ENCODE data around the gene TSC22D4. TPM values are rescaled to one million over a fixed set of nuclear protein-coding genes. Genes with fewer than 3 reads are reported as not detected.

Gene TSC22D4
- polyA plus RNA-seq, 2 of the 4 experiments (the other 2 are of a cell fraction), result 7.9 to 28.9 TPM

DNA sequence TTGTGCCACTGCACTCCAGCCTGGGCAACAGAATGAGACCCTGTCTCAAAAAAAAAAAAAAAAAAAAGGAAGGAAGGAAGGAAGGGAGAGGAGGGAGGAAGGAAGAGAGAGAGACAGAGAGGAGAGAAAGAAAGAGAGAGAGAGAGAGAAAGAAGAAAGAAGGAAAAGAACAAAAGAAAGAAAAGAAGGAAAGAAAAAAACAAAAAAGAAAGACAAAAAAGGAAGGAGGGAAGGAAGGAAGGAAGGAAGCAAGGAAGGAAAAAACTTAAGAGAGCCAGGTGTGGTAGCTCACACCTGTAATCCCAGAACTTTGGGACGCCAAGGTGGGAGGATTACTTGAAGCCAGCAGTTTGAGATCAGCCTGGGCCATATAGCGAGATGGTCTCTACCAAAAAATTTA is 14.2 kb downstream of the TSC22D4 start:
- Histone ChIP-seq H3K27ac (no peak overlapping the region), H3K4me1 (peaks cover 5% of the 10 kb centered on the region; the same call in 2 of the 3 replicates), H3K4me2 (no peak overlapping the region), H3K9me3 (no peaks in the 10 kb centered on the region), H3K4me3 (no peak overlapping the region)
- ChIA-PET POLR2A (interaction anchor here (1.0 kb wide), 1 partner anchor 36 kb away, joined by 6 read pairs; the partner anchor contains the start of genes MEPCE and ZCWPW1), CTCF (interaction anchor here (0.8 to 11.9 kb wide), 9 partner anchors 12 to 241 kb away, joined by 3 to 273 read pairs (median 5); partner anchors contain the start of genes NYAP1, POP7 and TSC22D4)
- no peak for ATAC-seq
- 87% methylated on average over 2 of the region's 2 CpGs for WGBS (ENCODE audit: missing lambda C conversion rate)
- FAIRE-seq, result no peak
- TF ChIP-seq PHF8 (IDR thresholded peaks at IDR 0.05; ENCODE audit: borderline replicate concordance, low read depth), result no peak
- TF ChIP-seq RFX5 (IDR thresholded peaks at IDR 0.05), result no peak
- no peak for TF ChIP-seq SREBF2 (IDR thresholded peaks at IDR 0.05)
- no peak for TF ChIP-seq RCOR1 (IDR thresholded peaks at IDR 0.05; ENCODE audit: low read depth, low read length)
- TF ChIP-seq, protein P1, sequence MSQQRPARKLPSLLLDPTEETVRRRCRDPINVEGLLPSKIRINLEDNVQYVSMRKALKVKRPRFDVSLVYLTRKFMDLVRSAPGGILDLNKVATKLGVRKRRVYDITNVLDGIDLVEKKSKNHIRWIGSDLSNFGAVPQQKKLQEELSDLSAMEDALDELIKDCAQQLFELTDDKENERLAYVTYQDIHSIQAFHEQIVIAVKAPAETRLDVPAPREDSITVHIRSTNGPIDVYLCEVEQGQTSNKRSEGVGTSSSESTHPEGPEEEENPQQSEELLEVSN (IDR thresholded peaks at IDR 0.05; ENCODE audit: borderline replicate concordance, low read depth), result no peak
- TF ChIP-seq KDM5A (IDR thresholded peaks at IDR 0.05), result no peak
- no peak for TF ChIP-seq FOSL2 (IDR thresholded peaks at IDR 0.05)
- no peak for TF ChIP-seq FOSL2 (CRISPR knock-in tag; IDR thresholded peaks at IDR 0.05)
- DNase-seq (ENCODE audit: low read depth in 1 of 2, low spot score in 1 of 2), result no peak

DNA sequence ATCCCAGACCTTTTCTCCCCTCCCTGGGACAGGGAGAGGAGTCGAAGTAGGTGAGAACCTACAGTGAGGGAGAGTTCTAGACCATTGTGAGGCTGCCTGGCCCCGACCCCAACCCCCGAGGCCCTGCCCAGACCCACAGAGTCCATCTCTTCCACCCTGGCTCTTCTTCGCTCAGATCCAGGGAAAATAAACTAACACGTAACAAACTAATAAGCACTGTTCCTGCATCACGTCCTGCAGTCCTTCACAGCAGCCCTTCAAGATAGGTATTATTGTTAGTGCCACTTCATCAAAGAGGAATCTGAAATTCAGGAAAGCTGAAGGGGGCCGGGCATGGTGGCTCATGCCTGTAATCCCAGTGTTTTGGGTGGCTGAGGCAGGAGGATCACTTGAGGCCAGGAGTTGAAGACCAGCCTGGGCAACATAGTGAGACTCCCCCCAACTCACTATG is 14.8 kb downstream of the TSC22D4 start, which contains the start of gene SPACDR:
Gene SPACDR, minus strand, starts transcription at position 51 of the 451 bp plus-strand sequence. CDS start 235 bp downstream, outside the sequence.
- CTCF ChIA-PET, result interaction anchor here (1.0 to 11.9 kb wide), 5 partner anchors 12 to 241 kb away, joined by 3 to 273 read pairs (median 56); partner anchors contain the start of genes NYAP1, POP7 and TSC22D4
- TF ChIP-seq, protein P2, sequence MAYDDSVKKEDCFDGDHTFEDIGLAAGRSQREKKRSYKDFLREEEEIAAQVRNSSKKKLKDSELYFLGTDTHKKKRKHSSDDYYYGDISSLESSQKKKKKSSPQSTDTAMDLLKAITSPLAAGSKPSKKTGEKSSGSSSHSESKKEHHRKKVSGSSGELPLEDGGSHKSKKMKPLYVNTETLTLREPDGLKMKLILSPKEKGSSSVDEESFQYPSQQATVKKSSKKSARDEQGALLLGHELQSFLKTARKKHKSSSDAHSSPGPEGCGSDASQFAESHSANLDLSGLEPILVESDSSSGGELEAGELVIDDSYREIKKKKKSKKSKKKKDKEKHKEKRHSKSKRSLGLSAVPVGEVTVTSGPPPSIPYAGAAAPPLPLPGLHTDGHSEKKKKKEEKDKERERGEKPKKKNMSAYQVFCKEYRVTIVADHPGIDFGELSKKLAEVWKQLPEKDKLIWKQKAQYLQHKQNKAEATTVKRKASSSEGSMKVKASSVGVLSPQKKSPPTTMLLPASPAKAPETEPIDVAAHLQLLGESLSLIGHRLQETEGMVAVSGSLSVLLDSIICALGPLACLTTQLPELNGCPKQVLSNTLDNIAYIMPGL (CRISPR knock-in tag; IDR thresholded peaks at IDR 0.05; ENCODE audit: borderline replicate concordance), result no peak
- TF ChIP-seq ZFP36 (IDR thresholded peaks at IDR 0.05; ENCODE audit: borderline replicate concordance, partially characterized antibody) (no peak), POLR2AphosphoS2 (conservative IDR thresholded peaks at IDR 0.05; ENCODE audit: low read length) (no peak), RARB (CRISPR knock-in tag; IDR thresholded peaks at IDR 0.05) (no peak), MYC (IDR thresholded peaks at IDR 0.05; ENCODE audit: borderline replicate concordance, low read length) (no peak), CBX2 (IDR thresholded peaks at IDR 0.05; ENCODE audit: borderline replicate concordance, low read depth) (no peak)
- TF ChIP-seq, protein P3, sequence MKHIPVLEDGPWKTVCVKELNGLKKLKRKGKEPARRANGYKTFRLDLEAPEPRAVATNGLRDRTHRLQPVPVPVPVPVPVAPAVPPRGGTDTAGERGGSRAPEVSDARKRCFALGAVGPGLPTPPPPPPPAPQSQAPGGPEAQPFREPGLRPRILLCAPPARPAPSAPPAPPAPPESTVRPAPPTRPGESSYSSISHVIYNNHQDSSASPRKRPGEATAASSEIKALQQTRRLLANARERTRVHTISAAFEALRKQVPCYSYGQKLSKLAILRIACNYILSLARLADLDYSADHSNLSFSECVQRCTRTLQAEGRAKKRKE (CRISPR knock-in tag; IDR thresholded peaks at IDR 0.05; ENCODE audit: low read depth), result no peak
- TF ChIP-seq, protein P4, sequence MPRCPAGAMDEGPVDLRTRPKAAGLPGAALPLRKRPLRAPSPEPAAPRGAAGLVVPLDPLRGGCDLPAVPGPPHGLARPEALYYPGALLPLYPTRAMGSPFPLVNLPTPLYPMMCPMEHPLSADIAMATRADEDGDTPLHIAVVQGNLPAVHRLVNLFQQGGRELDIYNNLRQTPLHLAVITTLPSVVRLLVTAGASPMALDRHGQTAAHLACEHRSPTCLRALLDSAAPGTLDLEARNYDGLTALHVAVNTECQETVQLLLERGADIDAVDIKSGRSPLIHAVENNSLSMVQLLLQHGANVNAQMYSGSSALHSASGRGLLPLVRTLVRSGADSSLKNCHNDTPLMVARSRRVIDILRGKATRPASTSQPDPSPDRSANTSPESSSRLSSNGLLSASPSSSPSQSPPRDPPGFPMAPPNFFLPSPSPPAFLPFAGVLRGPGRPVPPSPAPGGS (IDR thresholded peaks at IDR 0.05), result no peak
- Histone ChIP-seq H3K4me3 (no peak within 1 kb of the TSS), H3K9me3 (no peaks in the 10 kb centered on the region), H3K4me2 (no peak within 1 kb of the TSS), H3K4me1 (peaks cover 5% of the 10 kb centered on the region; the same call in 2 of the 3 replicates), H3K27ac (no peak within 1 kb of the TSS)
- 60% methylated on average over 7 of the region's 7 CpGs for WGBS (ENCODE audit: missing lambda C conversion rate)
- POLR2A ChIA-PET, result interaction anchor here (0.6 kb wide), 1 partner anchor 155 kb away, joined by 3 read pairs; no protein-coding TSS in a partner anchor
- ATAC-seq, result no peak
- no peak for DNase-seq (ENCODE audit: low read depth in 1 of 2, low spot score in 1 of 2)
- FAIRE-seq, result no peak

DNA sequence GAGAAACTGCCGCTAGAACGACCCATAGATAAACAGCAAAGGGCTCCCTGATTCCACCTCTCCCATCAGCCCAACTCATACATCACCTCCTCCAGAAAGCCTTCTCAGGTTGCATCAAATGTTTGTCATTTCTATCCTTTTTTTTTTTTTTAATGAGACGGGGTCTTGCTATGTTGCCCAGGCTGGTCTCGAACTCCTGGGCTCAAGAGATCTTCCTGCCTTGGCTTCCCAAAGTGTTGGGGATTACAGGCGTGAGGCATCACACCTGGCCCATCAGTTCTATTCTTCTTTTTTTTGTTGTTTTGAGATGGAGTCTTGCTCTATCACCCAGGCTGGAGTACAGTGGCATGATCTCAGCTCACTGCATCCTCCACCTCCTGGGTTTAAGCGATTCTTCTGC is 22.0 kb downstream of the TSC22D4 start:
- DNase-seq (ENCODE audit: low read depth in 1 of 2, low spot score in 1 of 2), result no peak
- no peak overlapping the region for H3K4me2 ChIP-seq
- TF ChIP-seq TP53 (CRISPR knock-in tag; IDR thresholded peaks at IDR 0.05), result no peak
- no peak for TF ChIP-seq MAZ (IDR thresholded peaks at IDR 0.05; ENCODE audit: borderline replicate concordance, low read depth, low read length)
- no peak for TF ChIP-seq ESRRA (IDR thresholded peaks at IDR 0.05; ENCODE audit: borderline replicate concordance, low read length)
- no peak for TF ChIP-seq BHLHE40 (IDR thresholded peaks at IDR 0.05; ENCODE audit: low read depth, low read length)
- TF ChIP-seq RNF2 (IDR thresholded peaks at IDR 0.05; ENCODE audit: borderline replicate concordance, low read depth), result no peak
- TF ChIP-seq MYC (IDR thresholded peaks at IDR 0.05; ENCODE audit: borderline replicate concordance, low read length), result no peak
- TF ChIP-seq, protein P5, sequence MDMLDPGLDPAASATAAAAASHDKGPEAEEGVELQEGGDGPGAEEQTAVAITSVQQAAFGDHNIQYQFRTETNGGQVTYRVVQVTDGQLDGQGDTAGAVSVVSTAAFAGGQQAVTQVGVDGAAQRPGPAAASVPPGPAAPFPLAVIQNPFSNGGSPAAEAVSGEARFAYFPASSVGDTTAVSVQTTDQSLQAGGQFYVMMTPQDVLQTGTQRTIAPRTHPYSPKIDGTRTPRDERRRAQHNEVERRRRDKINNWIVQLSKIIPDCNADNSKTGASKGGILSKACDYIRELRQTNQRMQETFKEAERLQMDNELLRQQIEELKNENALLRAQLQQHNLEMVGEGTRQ (IDR thresholded peaks at IDR 0.05), result no peak
- TF ChIP-seq, protein P2 (CRISPR knock-in tag; IDR thresholded peaks at IDR 0.05; ENCODE audit: borderline replicate concordance), result no peak
- no peak for TF ChIP-seq FOXS1 (CRISPR knock-in tag; IDR thresholded peaks at IDR 0.05)
- TF ChIP-seq CEBPB (IDR thresholded peaks at IDR 0.05), result no peak
- no peak for TF ChIP-seq JUNB (IDR thresholded peaks at IDR 0.05)
- no peak for TF ChIP-seq RFX5 (IDR thresholded peaks at IDR 0.05)

More for the DNA sequence above, 22.0 kb downstream of the TSC22D4 start:
- Histone ChIP-seq H3K27ac (no peak overlapping the region), H3K4me1 (no peaks in the 10 kb centered on the region), H3K4me3 (no peak overlapping the region), H3K9me3 (no peaks in the 10 kb centered on the region)
- 80% methylated on average over 6 of the region's 6 CpGs for WGBS (ENCODE audit: missing lambda C conversion rate)
- POLR2A ChIA-PET, result interaction anchor here (0.7 kb wide), 1 partner anchor 1668 kb away, joined by 3 read pairs; no protein-coding TSS in a partner anchor
- no peak for ATAC-seq
- CTCF ChIA-PET, result interaction anchor here (0.6 to 1.6 kb wide), 3 partner anchors 12 to 54 kb away, joined by 3 to 7 read pairs (median 3); no protein-coding TSS in a partner anchor
- no peak for FAIRE-seq

All from A549 (cell line).